Smooth muscle cell of the brain vasculature (primary cell): ENCODE measurements around the gene ELF1.
"Not testable (repeated sequence)": the region's sequence is repeated elsewhere in the genome, so short reads cannot be mapped to it uniquely, and the experiment has no call there.

Experiments
- DNase-seq: peaks from one replicate; pipeline ENCODE4 v3.0.0-alpha.2; 2012; ENCODE audit warnings: low read depth, low spot score

ELF1 gene

GRCh38 chr13:40940841-40941240 lies 78.3 kb downstream of the ELF1 start:
- no peak for DNase-seq

DNA sequence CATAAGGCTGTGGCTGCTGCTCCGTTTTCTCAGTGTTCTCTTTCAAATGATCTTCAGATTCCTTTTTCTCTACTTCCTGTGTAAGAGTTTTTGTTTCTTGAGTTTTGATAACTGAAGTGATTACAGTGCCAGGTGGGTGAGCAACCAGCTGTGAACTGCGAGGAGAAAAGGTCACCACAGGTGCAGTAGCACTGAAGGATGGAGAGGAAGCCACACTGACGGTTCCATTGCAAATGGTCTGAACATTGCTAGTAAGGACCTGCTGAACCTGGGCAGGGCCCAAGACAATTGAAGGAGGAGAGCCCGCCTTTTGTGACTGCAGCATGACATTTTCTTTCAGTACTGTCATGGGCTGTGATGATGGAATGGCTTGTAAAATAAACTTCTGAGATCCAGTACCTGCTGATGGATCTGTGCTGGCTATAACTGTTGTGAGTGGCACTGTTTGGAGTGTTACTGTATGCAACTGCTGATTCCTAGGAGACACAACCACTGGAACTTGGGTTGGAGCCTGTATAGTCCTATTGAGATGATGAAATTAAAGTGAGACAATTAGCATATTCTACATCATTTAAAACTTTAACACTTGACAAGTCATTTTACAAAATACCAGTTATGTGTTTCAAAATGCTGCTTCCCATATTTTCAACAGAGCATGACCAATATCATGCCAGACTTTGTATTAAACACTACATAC lies 85.5 kb downstream of the ELF1 start:
- DNase-seq: no peak

GRCh38 chr13:40932252-40932651 lies 86.9 kb downstream of the ELF1 start:
- DNase-seq: no peak

- no peak for DNase-seq
These were observed 87.4 kb downstream of the ELF1 start for GRCh38 chr13:40931719-40932118.

DNA sequence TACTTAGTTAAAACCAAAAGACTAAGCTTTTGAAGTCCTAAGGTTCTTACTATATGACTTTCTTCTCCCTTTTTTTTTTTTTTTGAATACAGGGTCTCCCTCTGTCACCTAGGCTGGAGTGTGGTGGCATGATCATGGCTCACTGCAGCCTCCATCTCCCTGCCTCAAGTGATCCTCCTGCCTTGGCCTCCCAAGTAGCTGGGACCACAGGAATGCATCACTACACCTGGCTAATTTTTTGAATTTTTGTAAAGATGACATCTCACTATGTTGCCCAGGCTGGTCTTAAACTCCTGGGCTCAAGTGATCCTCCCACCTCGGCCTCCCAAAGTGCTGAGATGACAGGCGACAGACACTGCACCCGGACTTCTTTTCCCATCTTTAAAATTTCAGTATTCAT lies 89.2 kb downstream of the ELF1 start:
- DNase-seq: not testable (repeated sequence)

- DNase-seq: no peak
These were observed 90.1 kb downstream of the ELF1 start for GRCh38 chr13:40928980-40929379.

DNA sequence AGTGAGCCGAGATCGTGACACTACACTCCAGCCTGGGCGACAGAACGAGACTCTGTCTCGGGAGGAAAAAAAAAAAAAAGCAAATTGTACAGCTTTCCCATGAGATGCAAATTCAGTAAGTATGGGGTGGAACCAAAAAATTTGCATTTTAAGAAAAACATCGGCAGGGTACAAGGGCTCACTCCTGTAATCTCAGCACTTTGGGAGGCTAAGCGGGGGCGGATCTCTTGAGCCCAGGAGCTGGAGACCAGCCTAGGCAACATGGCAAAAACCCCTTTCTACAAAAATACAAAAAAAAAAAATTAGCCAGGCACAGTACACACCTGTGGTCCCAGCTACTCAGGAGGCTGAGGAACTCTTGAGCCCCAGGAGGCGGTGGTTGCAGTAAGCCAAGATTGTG lies 91.2 kb downstream of the ELF1 start:
- DNase-seq: no peak

- DNase-seq: no peak
These were observed 95.2 kb downstream of the ELF1 start for GRCh38 chr13:40923867-40924266.

GRCh38 chr13:40922437-40923040 lies 96.6 kb downstream of the ELF1 start:
- DNase-seq: no peak

- no peak for DNase-seq
These were observed 98.3 kb downstream of the ELF1 start for GRCh38 chr13:40920826-40921225.

GRCh38 chr13:40919901-40920300 lies 99.2 kb downstream of the ELF1 start:
- DNase-seq: not testable (repeated sequence)

DNA sequence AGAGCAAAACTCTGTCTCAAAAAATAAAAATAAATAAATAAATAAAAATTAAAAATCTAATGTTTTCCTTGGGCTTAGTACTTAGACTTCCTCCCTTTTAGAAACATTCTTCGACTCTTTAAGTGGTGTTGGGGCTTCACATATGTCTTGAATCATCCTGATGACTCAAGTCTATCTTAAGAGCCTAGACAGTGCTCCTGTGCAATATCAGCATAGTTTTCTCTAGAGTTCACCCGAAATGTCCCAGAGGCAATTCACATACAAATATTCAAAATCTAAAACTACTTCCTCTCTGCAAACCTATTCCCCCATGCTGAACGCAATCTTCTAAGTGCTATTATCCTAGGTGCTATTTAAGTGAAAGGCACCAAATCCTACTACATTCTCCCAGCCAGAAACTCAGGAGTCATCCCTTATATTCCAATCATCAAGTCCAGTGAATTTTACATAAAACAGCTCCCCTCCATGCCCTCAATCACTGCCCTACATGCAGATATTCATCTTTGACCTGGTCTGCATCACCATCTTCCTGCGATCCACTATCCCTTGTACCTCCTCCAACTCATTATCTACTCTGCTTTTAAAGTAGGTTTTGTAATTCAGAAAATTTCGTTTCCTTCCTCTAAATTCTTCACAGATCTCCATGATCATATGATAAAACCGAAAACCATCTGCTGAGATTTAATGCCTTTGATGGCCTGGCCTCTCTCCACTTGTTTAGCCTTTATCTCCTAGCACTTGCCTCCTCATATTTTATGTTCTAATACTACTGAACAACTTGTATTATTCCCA lies 102.7 kb downstream of the ELF1 start:
- no peak for DNase-seq

- DNase-seq: not testable (repeated sequence)
These were observed 104.3 kb downstream of the ELF1 start for GRCh38 chr13:40914863-40915262.

GRCh38 chr13:40911341-40911740 lies 107.8 kb downstream of the ELF1 start:
- DNase-seq: no peak

DNA sequence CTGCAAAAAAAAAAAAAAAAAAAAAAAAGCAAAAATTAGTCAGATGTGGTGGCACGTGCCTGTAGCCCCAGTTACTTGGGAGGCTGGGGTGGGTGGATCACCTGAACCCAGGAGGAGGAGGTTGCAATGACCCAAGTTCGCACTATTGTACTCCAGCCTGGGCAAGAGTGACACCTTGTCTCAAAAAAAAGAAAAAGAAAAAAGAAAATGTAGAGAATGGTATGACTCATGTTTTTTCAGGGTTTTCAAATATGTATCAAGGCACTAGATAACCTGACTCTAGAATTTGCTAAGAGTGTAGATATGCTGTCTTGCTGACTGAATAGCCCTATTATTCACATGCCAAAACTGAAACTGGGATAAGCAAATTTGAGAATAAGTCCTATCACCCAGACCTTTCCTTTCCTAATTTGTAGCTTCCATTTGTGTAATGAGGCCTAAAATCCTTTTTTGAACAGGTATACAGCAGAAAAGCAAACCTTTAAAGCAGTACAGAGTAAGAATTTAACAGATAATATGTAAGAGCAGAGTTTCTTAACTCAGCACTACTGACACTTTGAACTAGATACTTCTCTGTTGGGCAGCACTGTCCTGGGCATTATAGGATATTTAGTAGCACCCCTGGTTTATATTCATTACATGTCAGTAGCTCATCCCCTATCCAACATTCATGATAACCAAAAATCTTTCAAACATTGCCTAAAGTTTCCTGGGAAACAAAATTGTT lies 108.6 kb downstream of the ELF1 start:
- DNase-seq: no peak

GRCh38 chr13:40909541-40910200 lies 109.4 kb downstream of the ELF1 start:
- DNase-seq: not testable (repeated sequence)

DNA sequence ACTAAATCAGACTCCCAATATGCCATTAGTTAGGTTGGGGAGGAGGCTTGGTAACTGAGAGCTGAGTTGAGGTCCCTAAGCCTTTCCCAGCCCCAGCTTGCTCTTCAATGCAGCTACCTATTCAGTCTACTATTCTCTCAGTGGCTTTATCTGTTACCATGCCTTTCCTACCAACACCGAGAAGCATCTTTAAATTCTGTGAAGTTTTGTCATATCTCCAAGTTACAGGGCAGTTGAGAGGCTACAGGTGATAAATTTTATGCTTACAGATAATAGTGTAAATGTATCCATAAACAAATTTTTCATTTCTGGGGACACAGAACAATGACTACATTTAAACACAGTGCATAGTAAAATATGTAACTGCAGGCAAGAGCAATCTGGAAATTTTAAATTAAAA lies 110.6 kb downstream of the ELF1 start:
- no peak for DNase-seq

- DNase-seq: not testable (repeated sequence)
These were observed 118.1 kb downstream of the ELF1 start for GRCh38 chr13:40901032-40901431.

DNA sequence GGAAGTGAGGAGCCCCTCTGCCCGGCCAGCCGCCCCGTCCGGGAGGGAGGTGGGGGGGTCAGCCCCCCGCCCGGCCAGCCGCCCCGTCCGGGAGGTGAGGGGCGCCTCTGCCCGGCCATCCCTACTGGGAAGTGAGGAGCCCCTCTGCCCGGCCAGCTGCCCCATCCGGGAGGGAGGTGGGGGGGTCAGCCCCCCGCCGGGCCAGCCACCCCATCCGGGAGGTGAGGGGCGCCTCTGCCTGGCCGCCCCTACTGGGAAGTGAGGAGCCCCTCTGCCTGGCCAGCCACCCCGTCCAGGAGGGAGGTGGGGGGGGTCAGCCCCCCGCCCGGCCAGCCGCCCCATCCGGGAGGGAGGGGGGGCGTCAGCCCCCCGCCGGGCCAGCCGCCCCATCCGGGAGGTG lies 118.5 kb downstream of the ELF1 start:
- not testable (repeated sequence) for DNase-seq

GRCh38 chr13:40897053-40897452 lies 122.1 kb downstream of the ELF1 start:
- no peak for DNase-seq
